H1 (cell line): ENCODE data around the gene SGMS1.

Source experiments
- MAFK ChIP-seq: IDR thresholded peaks from 2 replicates; pipeline ENCODE4 v1.6.1; 2012; ENCODE audit warnings: low read depth, mild to moderate bottlenecking, improper control_type of control experiment, low read length
- POLR2A ChIP-seq, 2 experiments: IDR thresholded peaks; 1 replicate in 1 of 2; 2 replicates in 1 of 2; pipeline ENCODE4 v1.6.1; 2011; ENCODE audit warnings: low read depth in 2 of 2, low read length in 2 of 2, mild to moderate bottlenecking in 2 of 2; ENCODE audit errors: control extremely low read depth in 1 of 2
- SIN3A ChIP-seq, 2 experiments: IDR thresholded peaks in 1 of 2; conservative IDR thresholded peaks in 1 of 2; 2 replicates each; pipeline ENCODE4 v1.6.1; 2011 to 2012; ENCODE audit warnings: low read length in 2 of 2, improper control_type of control experiment in 1 of 2, low read depth in 1 of 2, mild to moderate bottlenecking in 1 of 2
- TF ChIP-seq, protein P1 (sequence below), 3 experiments: IDR thresholded peaks; 1 replicate in 2 of 3; 2 replicates in 1 of 3; pipeline versions ENCODE4 v1.5.1 to v1.6.1; 2011; ENCODE audit warnings: low read length in 3 of 3, mild to moderate bottlenecking in 3 of 3, inconsistent platforms in 2 of 3, low read depth in 1 of 3, moderate library complexity in 1 of 3; ENCODE audit not compliant: insufficient read depth in 1 of 3; ENCODE audit errors: control extremely low read depth in 1 of 3

DNA sequence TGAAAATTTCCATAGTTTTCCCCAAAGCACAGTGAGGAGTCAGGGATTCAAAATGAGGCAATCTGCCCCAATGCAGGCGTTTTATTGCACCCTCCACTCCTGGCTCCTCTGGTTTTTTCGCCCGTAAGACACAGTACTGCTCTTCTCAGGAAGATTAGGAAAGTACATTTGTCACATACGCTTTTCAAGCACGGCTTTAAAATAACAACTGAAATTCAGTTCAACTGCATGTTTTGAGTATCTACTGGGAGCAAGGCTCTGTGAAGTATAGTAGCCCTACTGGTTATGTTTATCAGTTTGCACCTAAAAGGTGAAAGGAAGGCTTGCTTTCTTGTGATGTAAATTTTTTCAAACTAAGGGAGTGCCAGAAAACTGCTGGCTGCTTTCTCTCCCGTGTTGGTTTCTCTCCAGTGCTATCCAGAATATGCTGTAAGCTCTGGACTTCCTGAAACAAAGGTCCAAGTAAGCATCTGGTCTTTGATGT is 1.9 kb upstream of the SGMS1 start:
- TF ChIP-seq POLR2A (IDR thresholded peaks at IDR 0.05; ENCODE audit: control extremely low read depth in 1 of 2, low read depth in 2 of 2, low read length in 2 of 2) (peak in 1 of 2 experiments; percentile 64; a peak in 2 of 3 replicates), MAFK (no peak), SIN3A (conservative IDR thresholded peaks at IDR 0.05 in 1 of 2, IDR thresholded peaks at IDR 0.05 in 1 of 2; ENCODE audit: low read depth in 1 of 2, low read length in 2 of 2) (no peak)
- TF ChIP-seq, protein P1, sequence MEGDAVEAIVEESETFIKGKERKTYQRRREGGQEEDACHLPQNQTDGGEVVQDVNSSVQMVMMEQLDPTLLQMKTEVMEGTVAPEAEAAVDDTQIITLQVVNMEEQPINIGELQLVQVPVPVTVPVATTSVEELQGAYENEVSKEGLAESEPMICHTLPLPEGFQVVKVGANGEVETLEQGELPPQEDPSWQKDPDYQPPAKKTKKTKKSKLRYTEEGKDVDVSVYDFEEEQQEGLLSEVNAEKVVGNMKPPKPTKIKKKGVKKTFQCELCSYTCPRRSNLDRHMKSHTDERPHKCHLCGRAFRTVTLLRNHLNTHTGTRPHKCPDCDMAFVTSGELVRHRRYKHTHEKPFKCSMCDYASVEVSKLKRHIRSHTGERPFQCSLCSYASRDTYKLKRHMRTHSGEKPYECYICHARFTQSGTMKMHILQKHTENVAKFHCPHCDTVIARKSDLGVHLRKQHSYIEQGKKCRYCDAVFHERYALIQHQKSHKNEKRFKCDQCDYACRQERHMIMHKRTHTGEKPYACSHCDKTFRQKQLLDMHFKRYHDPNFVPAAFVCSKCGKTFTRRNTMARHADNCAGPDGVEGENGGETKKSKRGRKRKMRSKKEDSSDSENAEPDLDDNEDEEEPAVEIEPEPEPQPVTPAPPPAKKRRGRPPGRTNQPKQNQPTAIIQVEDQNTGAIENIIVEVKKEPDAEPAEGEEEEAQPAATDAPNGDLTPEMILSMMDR (IDR thresholded peaks at IDR 0.05; ENCODE audit: control extremely low read depth in 1 of 3, insufficient read depth in 1 of 3, low read depth in 1 of 3, low read length in 3 of 3): no peak
